Activated CD4-positive, alpha-beta T cell treated with anti-CD3 and anti-CD28 coated beads, Interleukin-2, amount 10 ng/mL, durations not matched to agents 7 days and 5 days (primary cell): ENCODE measurements around the gene SCN4B. TPM values are rescaled to one million over a fixed set of nuclear protein-coding genes. Genes with fewer than 3 reads are reported as not detected.
A peak's percentile ranks its signal among the peaks of the same experiment; 100 is the strongest.

ENCODE experiments used
- CTCF ChIA-PET: fragments of 350-600 bp; sonication (Branson Sonifier 250); formaldehyde crosslinking; loops from one replicate; lab custom pipeline; 2021; ENCODE audit warnings: antibody characterized with exemption; lab: Charles Lee
- POLR2A ChIA-PET: fragments of 350-600 bp; sonication (Branson Sonifier 250); formaldehyde crosslinking; loops from one replicate; lab custom pipeline; 2021; ENCODE audit warnings: antibody characterized with exemption; lab: Charles Lee
- DNase-seq: peaks from one replicate; pipeline ENCODE4 v3.0.0-alpha.2; 2020
- H3K27ac Mint-ChIP-seq: one replicate; pipeline ENCODE4 v1.8.0; 2021; ENCODE audit warnings: mild to moderate bottlenecking, moderate library complexity, mixed read lengths
- H3K27me3 Mint-ChIP-seq: one replicate; pipeline ENCODE4 v1.8.0; 2021; ENCODE audit warnings: mixed read lengths
- H3K36me3 Mint-ChIP-seq: one replicate; pipeline ENCODE4 v1.8.0; 2021; ENCODE audit warnings: low read depth, mixed read lengths
- H3K4me1 Mint-ChIP-seq: one replicate; pipeline ENCODE4 v1.8.0; 2021; ENCODE audit warnings: mixed read lengths
- H3K4me3 Mint-ChIP-seq: one replicate; pipeline ENCODE4 v1.8.0; 2021; ENCODE audit warnings: mild to moderate bottlenecking, moderate library complexity, mixed read lengths
- H3K9me3 Mint-ChIP-seq: one replicate; pipeline ENCODE4 v1.8.0; 2021; ENCODE audit warnings: mixed read lengths
- total RNA-seq, 2 experiments: library from RNA; stranded (reverse); gene quantifications; one replicate each; pipeline ENCODE4 v1.2.3, GENCODE V29; 2021

Gene SCN4B
- total RNA-seq, 2 experiments from 2014 or later, result 0.10 TPM; not detected in 1

GRCh38 chr11:118157186-118157895 is 4.7 kb upstream of the SCN4B start:
- no peak overlapping the region for H3K27ac Mint-ChIP-seq
- peaks cover 2% of the 10 kb centered on the region for H3K36me3 Mint-ChIP-seq
- no peak for DNase-seq
- peaks cover 79% of the 10 kb centered on the region for H3K27me3 Mint-ChIP-seq
- no peaks in the 10 kb centered on the region for H3K9me3 Mint-ChIP-seq
- ChIA-PET POLR2A (no interaction called here), CTCF (interaction anchor here (0.8 to 3.8 kb wide), 8 partner anchors 9 to 570 kb away, joined by 3 to 36 read pairs (median 4); no protein-coding TSS in a partner anchor)
- H3K4me3 Mint-ChIP-seq, result no peak overlapping the region
- H3K4me1 Mint-ChIP-seq, result peaks cover 18% of the 10 kb centered on the region

- H3K36me3 Mint-ChIP-seq, result peaks cover 2% of the 10 kb centered on the region
- no peak overlapping the region for H3K4me3 Mint-ChIP-seq
- H3K4me1 Mint-ChIP-seq, result peaks cover 18% of the 10 kb centered on the region
- ChIA-PET POLR2A (no interaction called here), CTCF (interaction anchor here (0.7 to 3.8 kb wide), 10 partner anchors 9 to 570 kb away, joined by 3 to 36 read pairs (median 4); no protein-coding TSS in a partner anchor)
- no peak overlapping the region for H3K27ac Mint-ChIP-seq
- H3K9me3 Mint-ChIP-seq, result no peaks in the 10 kb centered on the region
- peak; percentile 19 for DNase-seq
- peaks cover 82% of the 10 kb centered on the region for H3K27me3 Mint-ChIP-seq
These were observed 4.0 kb upstream of the SCN4B start for GRCh38 chr11:118156531-118157185.

- POLR2A ChIA-PET, result no interaction called here
These were observed 3.3 kb upstream of the SCN4B start for GRCh38 chr11:118155776-118156530.

GRCh38 chr11:118154641-118155040 is 2.0 kb upstream of the SCN4B start:
- peaks cover 18% of the 10 kb centered on the region for H3K4me1 Mint-ChIP-seq
- POLR2A ChIA-PET, result interaction anchor here (0.6 kb wide), 1 partner anchor 104 kb away, joined by 3 read pairs; no protein-coding TSS in a partner anchor
- no peaks in the 10 kb centered on the region for H3K9me3 Mint-ChIP-seq
- H3K27me3 Mint-ChIP-seq, result peaks cover 92% of the 10 kb centered on the region
- H3K27ac Mint-ChIP-seq, result no peak overlapping the region
- H3K4me3 Mint-ChIP-seq, result no peak overlapping the region
- peaks cover 2% of the 10 kb centered on the region for H3K36me3 Mint-ChIP-seq
- no peak for DNase-seq
- CTCF ChIA-PET, result interaction anchor here (1.2 to 3.8 kb wide), 3 partner anchors 8 to 137 kb away, joined by 3 to 36 read pairs (median 5); no protein-coding TSS in a partner anchor

More at GRCh38 chr11:118155776-118156530, 3.3 kb upstream of the SCN4B start:
- DNase-seq, result no peak
- H3K9me3 Mint-ChIP-seq, result no peaks in the 10 kb centered on the region
- peaks cover 82% of the 10 kb centered on the region for H3K27me3 Mint-ChIP-seq
- H3K4me1 Mint-ChIP-seq, result peaks cover 18% of the 10 kb centered on the region
- H3K4me3 Mint-ChIP-seq, result no peak overlapping the region
- no peak overlapping the region for H3K27ac Mint-ChIP-seq
- peaks cover 2% of the 10 kb centered on the region for H3K36me3 Mint-ChIP-seq
- CTCF ChIA-PET, result interaction anchor here (0.7 to 3.8 kb wide), 12 partner anchors 8 to 569 kb away, joined by 3 to 36 read pairs (median 4); no protein-coding TSS in a partner anchor

- Mint-ChIP-seq H3K36me3 (peaks cover 2% of the 10 kb centered on the region), H3K27me3 (peaks cover 88% of the 10 kb centered on the region)
These were observed 1.4 kb upstream of the SCN4B start for GRCh38 chr11:118153976-118154375.

GRCh38 chr11:118153516-118153915 is 893 bp upstream of the SCN4B start:
- Mint-ChIP-seq H3K9me3 (no peaks in the 10 kb centered on the region), H3K4me3 (peak overlapping the region; percentile 55), H3K27ac (no peak overlapping the region), H3K36me3 (peaks cover 2% of the 10 kb centered on the region), H3K4me1 (peaks cover 18% of the 10 kb centered on the region), H3K27me3 (peaks cover 89% of the 10 kb centered on the region)
- DNase-seq, result no peak
- ChIA-PET CTCF (interaction anchor here (1.0 to 1.3 kb wide), 3 partner anchors 17 to 262 kb away, joined by 3 to 4 read pairs (median 3); no protein-coding TSS in a partner anchor), POLR2A (no interaction called here)

More at GRCh38 chr11:118153976-118154375, 1.4 kb upstream of the SCN4B start:
- ChIA-PET POLR2A (no interaction called here), CTCF (interaction anchor here (1.3 kb wide), 1 partner anchor 17 kb away, joined by 4 read pairs; no protein-coding TSS in a partner anchor)
- H3K4me1 Mint-ChIP-seq, result peaks cover 18% of the 10 kb centered on the region
- H3K27ac Mint-ChIP-seq, result no peak overlapping the region
- H3K9me3 Mint-ChIP-seq, result no peaks in the 10 kb centered on the region
- peak overlapping the region; percentile 55 for H3K4me3 Mint-ChIP-seq
- no peak for DNase-seq

- Mint-ChIP-seq H3K27me3 (peaks cover 87% of the 10 kb centered on the region), H3K4me3 (peak overlapping the region; percentile 46), H3K4me1 (peaks cover 15% of the 10 kb centered on the region), H3K36me3 (peaks cover 2% of the 10 kb centered on the region), H3K27ac (no peak overlapping the region), H3K9me3 (no peaks in the 10 kb centered on the region)
- CTCF ChIA-PET, result no interaction called here
- POLR2A ChIA-PET, result no interaction called here
- DNase-seq, result no peak
These were observed 537 bp downstream of the SCN4B start for GRCh38 chr11:118152020-118152551.

- H3K27ac Mint-ChIP-seq, result no peak overlapping the region
- CTCF ChIA-PET, result no interaction called here
- no peak for DNase-seq
- peaks cover 2% of the 10 kb centered on the region for H3K36me3 Mint-ChIP-seq
- H3K4me1 Mint-ChIP-seq, result peaks cover 11% of the 10 kb centered on the region
- H3K27me3 Mint-ChIP-seq, result peaks cover 84% of the 10 kb centered on the region
- H3K9me3 Mint-ChIP-seq, result no peaks in the 10 kb centered on the region
- POLR2A ChIA-PET, result no interaction called here
- no peak overlapping the region for H3K4me3 Mint-ChIP-seq
These were observed 1.2 kb downstream of the SCN4B start for GRCh38 chr11:118151431-118151830.

- DNase-seq, result no peak
- Mint-ChIP-seq H3K27ac (no peak overlapping the region), H3K36me3 (peaks cover 2% of the 10 kb centered on the region), H3K4me1 (peaks cover 12% of the 10 kb centered on the region), H3K27me3 (peaks cover 79% of the 10 kb centered on the region), H3K9me3 (no peaks in the 10 kb centered on the region), H3K4me3 (no peak overlapping the region)
- POLR2A ChIA-PET, result no interaction called here
- CTCF ChIA-PET, result interaction anchor here (3.3 kb wide), 1 partner anchor 21 kb away, joined by 18 read pairs; no protein-coding TSS in a partner anchor
These were observed 3.1 kb downstream of the SCN4B start for GRCh38 chr11:118149493-118149892.

- no peak for DNase-seq
- Mint-ChIP-seq H3K9me3 (no peaks in the 10 kb centered on the region), H3K36me3 (peaks cover 1% of the 10 kb centered on the region), H3K4me3 (no peak overlapping the region), H3K4me1 (peaks cover 10% of the 10 kb centered on the region), H3K27me3 (peaks cover 79% of the 10 kb centered on the region), H3K27ac (no peak overlapping the region)
- CTCF ChIA-PET, result interaction anchor here (0.6 to 3.3 kb wide), 4 partner anchors 8 to 303 kb away, joined by 3 to 18 read pairs (median 3); no protein-coding TSS in a partner anchor
- POLR2A ChIA-PET, result no interaction called here
These were observed 3.8 kb downstream of the SCN4B start for GRCh38 chr11:118148856-118149255.

- CTCF ChIA-PET, result interaction anchor here (0.6 to 3.3 kb wide), 4 partner anchors 9 to 304 kb away, joined by 3 to 18 read pairs (median 3); no protein-coding TSS in a partner anchor
- H3K9me3 Mint-ChIP-seq, result no peaks in the 10 kb centered on the region
- H3K4me1 Mint-ChIP-seq, result peaks cover 6% of the 10 kb centered on the region
- no peak overlapping the region for H3K27ac Mint-ChIP-seq
- no peak overlapping the region for H3K4me3 Mint-ChIP-seq
- POLR2A ChIA-PET, result no interaction called here
- no peak for DNase-seq
- H3K36me3 Mint-ChIP-seq, result no peaks in the 10 kb centered on the region
- peaks cover 76% of the 10 kb centered on the region for H3K27me3 Mint-ChIP-seq
These were observed 4.4 kb downstream of the SCN4B start for GRCh38 chr11:118148240-118148639.

- Mint-ChIP-seq H3K9me3 (no peaks in the 10 kb centered on the region), H3K27ac (no peak overlapping the region), H3K4me1 (peaks cover 11% of the 10 kb centered on the region), H3K36me3 (no peaks in the 10 kb centered on the region), H3K4me3 (no peak overlapping the region), H3K27me3 (peaks cover 77% of the 10 kb centered on the region)
- CTCF ChIA-PET, result interaction anchor here (1.5 to 3.3 kb wide), 2 partner anchors 9 to 23 kb away, joined by 3 to 18 read pairs; no protein-coding TSS in a partner anchor
- POLR2A ChIA-PET, result no interaction called here
- no peak for DNase-seq
These were observed 5.1 kb downstream of the SCN4B start for GRCh38 chr11:118147502-118147901.
